Lung (tissue), 12 donors: ENCODE results near the gene ADGRB2. TPM values are rescaled to one million over a fixed set of nuclear protein-coding genes. Genes with fewer than 3 reads are reported as not detected.

Experiments
- ATAC-seq: fragments of 200-7000 bp; cut with Tn5 transposase; one replicate; pipeline ENCODE4 v1.9.1; 2020; ENCODE audit warnings: moderate number of reproducible peaks; ENCODE audit not compliant: insufficient read depth, low FRiP score
- DNase-seq, 3 donors: peaks; one replicate each; pipeline ENCODE4 v3.0.0-alpha.2; 2013 to 2017
- H3K27ac ChIP-seq, 2 donors: one replicate each; pipeline ENCODE4 v1.5.1; 2013; ENCODE audit warnings: mild to moderate bottlenecking in 2 of 2, moderate library complexity in 2 of 2, control low read depth in 1 of 2, inconsistent platforms in 1 of 2, low read depth in 1 of 2, low read length in 1 of 2
- H3K27me3 ChIP-seq, 3 donors: one replicate each; pipeline ENCODE4 v1.5.1; 2013; ENCODE audit warnings: low read length in 2 of 3; ENCODE audit not compliant: control insufficient read depth in 3 of 3, insufficient read depth in 3 of 3
- H3K36me3 ChIP-seq, 4 donors: one replicate each; pipeline ENCODE4 v1.5.1; 2013; ENCODE audit warnings: low read length in 4 of 4, mild to moderate bottlenecking in 1 of 4, moderate library complexity in 1 of 4; ENCODE audit not compliant: control insufficient read depth in 4 of 4, insufficient read depth in 4 of 4
- H3K4me1 ChIP-seq, 5 donors: one replicate each; pipeline ENCODE4 v1.5.1; 2013; ENCODE audit warnings: low read length in 5 of 5, mild to moderate bottlenecking in 2 of 5, moderate library complexity in 1 of 5; ENCODE audit not compliant: control insufficient read depth in 5 of 5, insufficient read depth in 5 of 5
- H3K4me3 ChIP-seq: one replicate; pipeline ENCODE4 v1.5.1; 2013; ENCODE audit warnings: mild to moderate bottlenecking, control low read depth, moderate library complexity
- H3K9ac ChIP-seq, 2 donors: one replicate each; pipeline ENCODE4 v1.5.1; 2013; ENCODE audit warnings: low read length in 2 of 2, control low read depth in 1 of 2; ENCODE audit not compliant: insufficient read depth in 1 of 2
- H3K9me3 ChIP-seq, 4 donors: one replicate each; pipeline ENCODE4 v1.5.1; 2013; ENCODE audit warnings: low read length in 3 of 4, mild to moderate bottlenecking in 1 of 4, moderate library complexity in 1 of 4; ENCODE audit not compliant: control insufficient read depth in 4 of 4, insufficient read depth in 3 of 4
- WGBS, 2 donors: extraction: QIAGEN DNeasy Blood & Tissue Kit; methylation state at CpG; one replicate each; pipeline ENCODE4 v1.1.7; 2013; 5-methylcytosine and 5-hydroxymethylcytosine counted together
- polyA plus RNA-seq, 2 donors: library from polyadenylated mRNA; stranded (reverse); fragments of 200-250 nt; gene quantifications; one replicate each; pipeline ENCODE4 v1.2.1, GENCODE V29; 2013
- total RNA-seq, 2 donors: library from RNA; depleted of rRNA in 1 of 2; stranded (reverse); fragments of >200 nt in 1 of 2; gene quantifications; one replicate each; pipeline ENCODE4 v1.2.1, GENCODE V29; 2014 to 2021
- TF ChIP-seq, protein P1 (sequence below): IDR thresholded peaks from 2 replicates; pipeline ENCODE4 v1.5.1; 2012; ENCODE audit warnings: mild to moderate bottlenecking; ENCODE audit errors: control extremely low read depth, extremely low read depth
- donor health status: control.
- donor health status: control.
- donor health status: Bipolar disorder and iron deficiency.
- donor health status: healthy.
- donor health status: DM: yes; HTN: yes; CAD: no.

The ADGRB2 gene
- total and polyA plus RNA-seq, 4 donors: 0.44 to 7.6 (median 1.3) TPM

GRCh38 chr1:31751822-31752241 lies 12.3 kb downstream of the ADGRB2 start:
- ATAC-seq: no peak
- Histone ChIP-seq H3K9me3 (no peaks in the 10 kb centered on the region), H3K4me3 (no peak overlapping the region), H3K27me3 (no peaks in the 10 kb centered on the region), H3K27ac (no peak overlapping the region), H3K4me1 (peaks cover 0 to 62% (median 25%) of the 10 kb centered on the region in 5 donors), H3K36me3 (no peaks in the 10 kb centered on the region), H3K9ac (no peak overlapping the region)
- TF ChIP-seq, protein P1, sequence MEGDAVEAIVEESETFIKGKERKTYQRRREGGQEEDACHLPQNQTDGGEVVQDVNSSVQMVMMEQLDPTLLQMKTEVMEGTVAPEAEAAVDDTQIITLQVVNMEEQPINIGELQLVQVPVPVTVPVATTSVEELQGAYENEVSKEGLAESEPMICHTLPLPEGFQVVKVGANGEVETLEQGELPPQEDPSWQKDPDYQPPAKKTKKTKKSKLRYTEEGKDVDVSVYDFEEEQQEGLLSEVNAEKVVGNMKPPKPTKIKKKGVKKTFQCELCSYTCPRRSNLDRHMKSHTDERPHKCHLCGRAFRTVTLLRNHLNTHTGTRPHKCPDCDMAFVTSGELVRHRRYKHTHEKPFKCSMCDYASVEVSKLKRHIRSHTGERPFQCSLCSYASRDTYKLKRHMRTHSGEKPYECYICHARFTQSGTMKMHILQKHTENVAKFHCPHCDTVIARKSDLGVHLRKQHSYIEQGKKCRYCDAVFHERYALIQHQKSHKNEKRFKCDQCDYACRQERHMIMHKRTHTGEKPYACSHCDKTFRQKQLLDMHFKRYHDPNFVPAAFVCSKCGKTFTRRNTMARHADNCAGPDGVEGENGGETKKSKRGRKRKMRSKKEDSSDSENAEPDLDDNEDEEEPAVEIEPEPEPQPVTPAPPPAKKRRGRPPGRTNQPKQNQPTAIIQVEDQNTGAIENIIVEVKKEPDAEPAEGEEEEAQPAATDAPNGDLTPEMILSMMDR: no peak
- DNase-seq: no peak
- 73 to 76% methylated on average over 5 of the region's 5 CpGs for WGBS, 2 donors

DNA sequence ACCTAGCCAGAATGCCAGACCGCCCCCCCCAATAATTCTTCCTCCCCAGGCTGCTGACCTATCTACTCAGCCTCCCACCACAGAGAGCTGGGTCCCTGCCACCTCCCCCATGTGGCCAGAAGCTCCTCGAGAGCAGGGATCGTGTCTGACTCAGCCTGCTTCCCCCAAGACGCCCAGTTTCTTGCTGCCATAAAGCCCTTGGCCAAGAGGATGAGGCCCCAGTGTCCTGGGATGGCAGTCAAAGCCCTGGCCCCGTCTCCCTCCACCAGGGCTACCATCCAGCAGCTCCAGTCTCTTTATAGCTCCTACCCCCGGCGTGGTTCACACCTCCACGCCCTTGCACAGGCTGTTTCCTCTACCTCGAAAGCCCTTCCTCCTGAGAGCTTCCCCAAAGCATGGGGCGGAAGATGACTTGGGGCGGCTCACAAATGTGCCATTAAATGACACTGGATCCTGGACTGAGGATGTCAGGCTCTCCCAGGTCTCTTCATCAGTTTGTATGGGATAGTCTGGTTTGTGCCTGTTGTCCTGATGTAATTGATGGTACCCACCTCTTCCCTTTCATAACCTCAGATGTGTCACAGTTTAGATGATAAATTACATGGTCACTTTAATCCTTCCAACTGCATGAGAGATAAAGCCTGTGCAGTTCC lies 13.2 kb downstream of the ADGRB2 start:
- H3K36me3 ChIP-seq: no peaks in the 10 kb centered on the region
- ATAC-seq (no peak), DNase-seq (no peak)
- H3K4me3 ChIP-seq: no peak overlapping the region
- 24 to 40% methylated on average over 10 to 11 of the region's 11 CpGs for WGBS, 2 donors
- H3K9ac ChIP-seq: no peak overlapping the region
- no peaks in the 10 kb centered on the region for H3K9me3 ChIP-seq
- no peak overlapping the region for H3K27ac ChIP-seq
- no peaks in the 10 kb centered on the region for H3K27me3 ChIP-seq
- peaks cover 0 to 70% (median 33%) of the 10 kb centered on the region in 5 donors for H3K4me1 ChIP-seq
- TF ChIP-seq, protein P1: no peak

GRCh38 chr1:31749785-31750735 lies 14.1 kb downstream of the ADGRB2 start:
- H3K4me3 ChIP-seq: no peak overlapping the region
- ATAC-seq (no peak), DNase-seq (no peak)
- H3K9ac ChIP-seq: no peak overlapping the region
- H3K27me3 ChIP-seq: no peaks in the 10 kb centered on the region
- H3K36me3 ChIP-seq: no peaks in the 10 kb centered on the region
- H3K4me1 ChIP-seq: peaks cover 0 to 64% (median 26%) of the 10 kb centered on the region in 5 donors
- TF ChIP-seq, protein P1: no peak
- H3K9me3 ChIP-seq: no peaks in the 10 kb centered on the region
- H3K27ac ChIP-seq: no peak overlapping the region
- WGBS, 2 donors: 64 to 75% methylated on average over 7 of the region's 7 CpGs
